Ovary (tissue), 9 donors: ENCODE measurements around the gene HERPUD1. TPM values are rescaled to one million over a fixed set of nuclear protein-coding genes. Genes with fewer than 3 reads are reported as not detected.

Source experiments
- DNase-seq, 5 donors: peaks; one replicate each; pipeline ENCODE4 v3.0.0-alpha.2; 2019 to 2020
- H3K27ac ChIP-seq, 2 donors: fragments of 200-600 bp; one replicate each; pipeline versions ENCODE4 v1.5.1 to v1.8.0; 2019 to 2022
- H3K27me3 ChIP-seq: fragments of 200-600 bp; one replicate; pipeline ENCODE4 v1.8.0; 2022
- H3K36me3 ChIP-seq: fragments of 200-600 bp; sonication (generic); one replicate; pipeline ENCODE4 v1.5.1; 2019
- H3K4me1 ChIP-seq: one replicate; pipeline ENCODE4 v1.8.1; 2013; ENCODE audit warnings: mild to moderate bottlenecking, moderate library complexity; ENCODE audit not compliant: insufficient read depth
- H3K4me3 ChIP-seq: fragments of 200-600 bp; sonication (generic); one replicate; pipeline ENCODE4 v1.5.1; 2017
- H3K9me3 ChIP-seq, 2 donors: fragments of 200-600 bp in 1 of 2; sonication (generic) in 1 of 2; one replicate each; pipeline versions ENCODE4 v1.5.1 to v1.8.1; 2013 to 2019; ENCODE audit warnings: mild to moderate bottlenecking in 1 of 2, moderate library complexity in 1 of 2
- EP300 ChIP-seq: sonication (generic); formaldehyde crosslinking; IDR thresholded peaks from one replicate; pipeline ENCODE4 v1.6.1; 2017; ENCODE audit warnings: antibody characterized with exemption
- POLR2A ChIP-seq: fragments of 450-650 bp; IDR thresholded peaks from one replicate; pipeline ENCODE4 v1.6.1; 2017; ENCODE audit warnings: antibody characterized with exemption, mild to moderate bottlenecking, moderate library complexity
- WGBS, 3 donors: extraction: QIAGEN DNeasy Blood & Tissue Kit in 1 of 3; methylation state at CpG; one replicate each; pipeline versions ENCODE4 v1.1.5 to v1.1.7; 2013 to 2017; 5-methylcytosine and 5-hydroxymethylcytosine counted together
- intact Hi-C, 4 donors: fragments of 100-400 bp; cut with DNase I; formaldehyde crosslinking; loops; one replicate each; pipeline versions ENCODE4 v1.11.0 to v1.15.1; 2022 to 2023
- polyA plus RNA-seq, 2 donors: library from polyadenylated mRNA; stranded (reverse); fragments of 200-250 nt in 1 of 2; fragments of 350-450 nt in 1 of 2; fragmentation: Illumina TruSeq in 1 of 2; extraction: RNeasy Lipid Tissue Mini Kit (QIAGEN cat#74804) in 1 of 2; gene quantifications; one replicate each; pipeline ENCODE4 v1.2.3, GENCODE V29; 2013 to 2014
- total RNA-seq, 7 donors: library from RNA; depleted of rRNA in 2 of 7; stranded (reverse); fragments of >200 nt in 2 of 7; fragmentation: NEBNext Ultra II Directional in 3 of 7; extraction: Animal tissue kit (Norgen Biotek cat#: 25700) in 3 of 7; gene quantifications; one replicate each; pipeline versions ENCODE4 v1.1.0 to v1.2.4, GENCODE V29; 2016 to 2023
- TF ChIP-seq, protein P1 (sequence below), 3 donors: fragments of 450-650 bp in 2 of 3; fragments of 200-600 bp in 1 of 3; IDR thresholded peaks; one replicate each; pipeline versions ENCODE4 v1.5.1 to v1.8.0; 2016 to 2022; ENCODE audit warnings: antibody characterized with exemption in 3 of 3, mild to moderate bottlenecking in 1 of 3
- donor health status: DM: no; HTN: no; CAD: no; lungs with moderate emphysema.
- donor health status: DM: no; HTN: no; CAD: no.
- donor health status: Bipolar disorder and iron deficiency.
- donor health status: DM: yes; HTN: yes; CAD: no.
- donor health status: DM: no; HTN: no; CAD: no.
- donor health status: DM: yes; HTN: yes; CAD: no.

The HERPUD1 gene
- total and polyA plus RNA-seq, 9 donors: 95.4 to 299 (median 192) TPM

DNA sequence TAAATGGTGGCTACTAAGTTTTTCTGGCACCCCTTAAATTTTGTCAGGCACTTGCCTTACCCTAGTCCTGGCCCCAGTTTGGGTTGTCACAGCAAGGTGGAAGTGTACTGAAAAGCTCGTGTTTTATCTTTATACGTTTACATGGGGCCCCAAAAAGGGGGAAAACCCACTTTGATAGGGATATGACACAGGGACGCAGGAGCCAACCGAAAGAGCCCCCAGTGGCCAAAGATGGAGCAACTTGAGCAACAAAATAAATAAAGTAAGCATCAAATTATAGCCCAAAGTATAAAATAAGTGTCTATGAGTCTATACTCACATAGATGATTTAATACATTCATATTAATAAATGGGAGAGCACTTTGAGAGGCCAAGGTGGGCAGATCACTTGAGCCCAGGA is 24.8 kb downstream of the HERPUD1 start:
- Histone ChIP-seq H3K9me3 (no peaks in the 10 kb centered on the region), H3K4me1 (peaks cover 8% of the 10 kb centered on the region), H3K36me3 (no peaks in the 10 kb centered on the region), H3K4me3 (no peak overlapping the region), H3K27ac (no peak overlapping the region), H3K27me3 (no peaks in the 10 kb centered on the region)
- TF ChIP-seq, protein P1, sequence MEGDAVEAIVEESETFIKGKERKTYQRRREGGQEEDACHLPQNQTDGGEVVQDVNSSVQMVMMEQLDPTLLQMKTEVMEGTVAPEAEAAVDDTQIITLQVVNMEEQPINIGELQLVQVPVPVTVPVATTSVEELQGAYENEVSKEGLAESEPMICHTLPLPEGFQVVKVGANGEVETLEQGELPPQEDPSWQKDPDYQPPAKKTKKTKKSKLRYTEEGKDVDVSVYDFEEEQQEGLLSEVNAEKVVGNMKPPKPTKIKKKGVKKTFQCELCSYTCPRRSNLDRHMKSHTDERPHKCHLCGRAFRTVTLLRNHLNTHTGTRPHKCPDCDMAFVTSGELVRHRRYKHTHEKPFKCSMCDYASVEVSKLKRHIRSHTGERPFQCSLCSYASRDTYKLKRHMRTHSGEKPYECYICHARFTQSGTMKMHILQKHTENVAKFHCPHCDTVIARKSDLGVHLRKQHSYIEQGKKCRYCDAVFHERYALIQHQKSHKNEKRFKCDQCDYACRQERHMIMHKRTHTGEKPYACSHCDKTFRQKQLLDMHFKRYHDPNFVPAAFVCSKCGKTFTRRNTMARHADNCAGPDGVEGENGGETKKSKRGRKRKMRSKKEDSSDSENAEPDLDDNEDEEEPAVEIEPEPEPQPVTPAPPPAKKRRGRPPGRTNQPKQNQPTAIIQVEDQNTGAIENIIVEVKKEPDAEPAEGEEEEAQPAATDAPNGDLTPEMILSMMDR (IDR thresholded peaks at IDR 0.05): no peak
- 56 to 61% (median 57%) methylated on average over 4 of the region's 4 CpGs for WGBS, 3 donors
- no peak for DNase-seq
- intact Hi-C loops: no loop called here

DNA sequence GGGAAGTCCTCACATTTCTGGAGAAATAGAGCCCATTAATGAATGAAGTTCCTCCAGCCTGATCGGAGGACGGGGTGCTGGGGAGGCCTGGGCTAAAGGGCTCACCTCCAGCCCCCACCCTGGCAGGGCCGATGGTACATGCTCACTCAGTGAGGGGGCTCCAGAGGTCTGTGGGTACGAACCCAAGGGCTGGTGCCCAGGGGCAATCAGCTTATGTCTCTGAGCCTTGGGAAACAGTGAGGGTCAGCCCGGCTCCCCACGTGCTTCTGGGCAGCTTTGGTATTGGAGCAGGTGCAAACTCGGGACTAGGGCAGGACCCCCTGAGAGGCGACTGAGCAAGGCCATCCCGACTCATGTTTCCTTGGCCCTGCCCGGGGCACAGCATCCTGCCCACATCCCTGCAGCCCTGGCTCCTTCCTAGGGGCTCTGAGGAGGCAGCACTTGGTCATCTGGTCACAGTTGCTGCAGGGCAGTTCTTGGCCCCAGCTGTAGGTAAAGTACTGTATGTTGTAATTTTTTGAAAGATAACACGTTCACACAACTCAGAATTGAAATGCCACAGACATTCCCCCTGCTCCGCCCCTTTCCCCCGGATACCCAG is 28.8 kb downstream of the HERPUD1 start:
- peak in 1 of 5 donors; percentile 34 for DNase-seq
- no peaks in the 10 kb centered on the region for H3K9me3 ChIP-seq
- H3K4me3 ChIP-seq: no peak overlapping the region
- no peak overlapping the region for H3K27ac ChIP-seq
- H3K4me1 ChIP-seq: peaks cover 14% of the 10 kb centered on the region
- WGBS, 3 donors: 50 to 62% (median 52%) methylated on average over 12 to 13 of the region's 13 CpGs
- no peaks in the 10 kb centered on the region for H3K36me3 ChIP-seq
- TF ChIP-seq EP300 (no peak), POLR2A (no peak)
- TF ChIP-seq, protein P1 (IDR thresholded peaks at IDR 0.05): no peak
- intact Hi-C loops: no loop called here
- no peaks in the 10 kb centered on the region for H3K27me3 ChIP-seq

DNA sequence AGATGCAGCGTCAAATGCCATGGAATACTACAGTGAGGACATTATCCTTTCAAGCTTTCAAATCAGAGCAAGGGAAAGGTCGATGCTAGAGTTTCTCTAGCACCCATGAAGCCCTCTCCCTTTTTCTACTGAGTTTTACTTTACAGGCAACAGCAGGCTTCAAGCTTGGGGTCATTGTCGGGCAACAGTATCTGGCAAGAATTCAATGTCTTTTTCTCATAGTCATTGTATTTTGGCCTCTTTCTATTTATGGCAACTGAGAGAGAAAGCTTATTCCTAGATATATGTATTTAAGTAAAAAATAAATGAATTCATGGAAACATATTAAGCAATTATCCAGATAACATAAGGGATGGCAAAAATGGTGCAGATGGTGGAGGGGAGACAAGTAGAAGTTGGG is 29.4 kb downstream of the HERPUD1 start:
- Histone ChIP-seq H3K27me3 (no peaks in the 10 kb centered on the region), H3K9me3 (no peaks in the 10 kb centered on the region), H3K27ac (peak overlapping the region in 1 of 2 donors; percentile 49), H3K4me1 (peaks cover 14% of the 10 kb centered on the region), H3K4me3 (no peak overlapping the region), H3K36me3 (no peaks in the 10 kb centered on the region)
- WGBS, 3 donors: 20 to 39% (median 26%) methylated on average over 3 of the region's 3 CpGs
- intact Hi-C loops: no loop called here
- no peak for DNase-seq
- TF ChIP-seq POLR2A (no peak), EP300 (no peak)
- TF ChIP-seq, protein P1 (IDR thresholded peaks at IDR 0.05): no peak

DNA sequence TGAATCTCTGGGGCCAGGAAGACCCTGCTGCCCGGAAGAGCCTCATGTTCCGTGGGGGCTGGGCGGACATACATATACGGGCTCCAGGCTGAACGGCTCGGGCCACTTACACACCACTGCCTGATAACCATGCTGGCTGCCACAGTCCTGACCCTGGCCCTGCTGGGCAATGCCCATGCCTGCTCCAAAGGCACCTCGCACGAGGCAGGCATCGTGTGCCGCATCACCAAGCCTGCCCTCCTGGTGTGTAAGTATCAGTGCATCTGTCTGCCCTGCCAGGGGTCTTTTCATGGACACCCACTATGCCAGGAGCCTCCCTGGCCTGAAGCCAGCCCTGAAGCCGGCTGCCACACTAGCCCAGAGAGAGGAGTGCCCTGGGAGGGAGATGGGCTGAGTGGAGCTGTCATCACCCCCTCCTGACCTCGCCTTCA is 29.9 kb downstream of the HERPUD1 start, which contains the start of gene CETP:
TSS of gene CETP (plus strand) at position 100 of the 431 bp plus-strand sequence. CDS start at position 130, 30 bp downstream.
- no peak within 1 kb of the TSS for H3K4me3 ChIP-seq
- DNase-seq: peak in 1 of 5 donors; percentile 49
- intact Hi-C loops: no loop called here
- peak within 1 kb of the TSS in 1 of 2 donors; percentile 49 for H3K27ac ChIP-seq
- TF ChIP-seq, protein P1 (IDR thresholded peaks at IDR 0.05): no peak
- TF ChIP-seq EP300 (no peak), POLR2A (no peak)
- no peaks in the 10 kb centered on the region for H3K36me3 ChIP-seq
- 64 to 80% (median 71%) methylated on average over 8 to 12 of the region's 12 CpGs for WGBS, 3 donors
- peaks cover 14% of the 10 kb centered on the region for H3K4me1 ChIP-seq
- no peaks in the 10 kb centered on the region for H3K9me3 ChIP-seq
- no peaks in the 10 kb centered on the region for H3K27me3 ChIP-seq
